HEK293 (cell line): ENCODE results near the gene RIPOR3.

Experiments used
- ATF2 ChIP-seq: fragments of 450-650 bp; formaldehyde crosslinking; IDR thresholded peaks from 2 replicates; pipeline ENCODE4 v1.5.1; 2016; ENCODE audit warnings: missing biosample characterization, missing genetic modification characterization, low read depth
- BCL11A ChIP-seq: fragments of 450-650 bp; formaldehyde crosslinking; IDR thresholded peaks from 2 replicates; pipeline ENCODE4 v1.5.1; 2016; ENCODE audit warnings: low read depth, missing biosample characterization, missing genetic modification characterization
- CTCF ChIP-seq: fragments of 450-650 bp; formaldehyde crosslinking; IDR thresholded peaks from 2 replicates; pipeline ENCODE4 v1.5.1; 2016; ENCODE audit warnings: missing biosample characterization, missing genetic modification characterization
- KLF10 ChIP-seq: fragments of 450-650 bp; IDR thresholded peaks from 2 replicates; pipeline ENCODE4 v1.5.1; 2018; ENCODE audit warnings: missing biosample characterization, mild to moderate bottlenecking, missing genetic modification characterization
- KLF7 ChIP-seq: fragments of 450-650 bp; formaldehyde crosslinking; IDR thresholded peaks from 2 replicates; pipeline ENCODE4 v1.5.1; 2016; ENCODE audit warnings: missing biosample characterization, missing genetic modification characterization, borderline replicate concordance
- PBX3 ChIP-seq: sonication (generic); formaldehyde crosslinking; IDR thresholded peaks from 2 replicates; pipeline ENCODE4 v1.8.1; 2022; ENCODE audit warnings: mild to moderate bottlenecking, moderate library complexity, missing genetic modification reagents
- REST ChIP-seq: fragments of 450-650 bp; formaldehyde crosslinking; IDR thresholded peaks from 2 replicates; pipeline ENCODE4 v1.5.1; 2016; ENCODE audit warnings: missing biosample characterization, missing genetic modification characterization
- ZBTB17 ChIP-seq: fragments of 450-650 bp; formaldehyde crosslinking; IDR thresholded peaks from 2 replicates; pipeline ENCODE4 v1.5.1; 2016; ENCODE audit warnings: missing biosample characterization, missing genetic modification characterization
- ZBTB8A ChIP-seq: fragments of 450-650 bp; formaldehyde crosslinking; IDR thresholded peaks from 2 replicates; pipeline ENCODE4 v1.5.1; 2016; ENCODE audit warnings: missing biosample characterization, missing genetic modification characterization
- ZFP3 ChIP-seq: fragments of 450-650 bp; formaldehyde crosslinking; IDR thresholded peaks from 2 replicates; pipeline ENCODE4 v1.5.1; 2016; ENCODE audit warnings: low read depth, missing biosample characterization, missing genetic modification characterization
- ZNF121 ChIP-seq: fragments of 450-650 bp; formaldehyde crosslinking; IDR thresholded peaks from 2 replicates; pipeline ENCODE4 v1.5.1; 2016; ENCODE audit warnings: missing biosample characterization, missing genetic modification characterization
- ZNF707 ChIP-seq: fragments of 450-650 bp; formaldehyde crosslinking; IDR thresholded peaks from 2 replicates; pipeline ENCODE4 v1.5.1; 2016; ENCODE audit warnings: missing biosample characterization, missing genetic modification characterization

GRCh38 chr20:50592282-50593004 lies 98.9 kb downstream of the RIPOR3 start:
- no peak for TF ChIP-seq PBX3 (CRISPR knock-in tag)
- no peak for TF ChIP-seq ZFP3
- TF ChIP-seq ZNF707 (tag by site-specific recombination): no peak
- TF ChIP-seq KLF10 (tag by site-specific recombination): no peak
- TF ChIP-seq BCL11A (tag by site-specific recombination): no peak
- no peak for TF ChIP-seq ZBTB8A (tag by site-specific recombination)
- no peak for TF ChIP-seq ZBTB17 (tag by site-specific recombination)
- TF ChIP-seq CTCF (tag by site-specific recombination): no peak
- no peak for TF ChIP-seq REST (tag by site-specific recombination)
- TF ChIP-seq ATF2 (tag by site-specific recombination): no peak
- no peak for TF ChIP-seq KLF7 (tag by site-specific recombination)
- no peak for TF ChIP-seq ZNF121 (tag by site-specific recombination)
